ENCODE measurements around the gene AP3B1. TPM values are rescaled to one million over a fixed set of nuclear protein-coding genes. Genes with fewer than 3 reads are reported as not detected.

Gene AP3B1
- total RNA-seq, 6 experiments from 2014 or later, result 11.4 to 17.9 (median 12.9) TPM

DNA sequence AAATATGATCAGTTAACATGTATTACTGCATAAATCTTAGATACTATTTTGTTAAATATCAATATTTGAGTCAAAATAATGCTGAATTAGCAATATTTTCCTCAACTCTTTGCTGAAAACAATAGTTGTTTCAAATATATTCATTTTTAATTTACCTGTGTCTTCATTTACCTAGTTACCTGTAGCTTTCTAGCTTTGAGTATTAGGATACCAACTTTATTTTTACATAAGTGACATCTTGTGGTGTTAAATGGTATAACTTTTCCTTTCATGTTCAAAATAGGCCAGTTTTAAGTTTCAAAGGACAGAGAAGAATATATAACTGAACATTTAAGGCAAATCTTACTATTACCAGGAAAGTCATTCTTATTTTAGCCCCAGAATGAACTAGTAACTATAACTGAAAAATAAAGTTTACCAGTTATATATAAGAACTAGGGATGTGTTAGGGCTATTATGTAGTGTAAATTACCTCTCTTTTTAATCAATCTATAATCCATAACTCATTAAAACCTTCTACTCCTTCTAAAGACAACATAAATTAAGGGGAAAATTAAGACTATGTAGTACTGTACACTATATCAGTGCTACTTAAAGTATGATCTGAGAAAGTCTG lies 25.3 kb downstream of the AP3B1 start:
- no peaks in the 10 kb centered on the region for H3K9me3 ChIP-seq
- TF ChIP-seq, protein P1, sequence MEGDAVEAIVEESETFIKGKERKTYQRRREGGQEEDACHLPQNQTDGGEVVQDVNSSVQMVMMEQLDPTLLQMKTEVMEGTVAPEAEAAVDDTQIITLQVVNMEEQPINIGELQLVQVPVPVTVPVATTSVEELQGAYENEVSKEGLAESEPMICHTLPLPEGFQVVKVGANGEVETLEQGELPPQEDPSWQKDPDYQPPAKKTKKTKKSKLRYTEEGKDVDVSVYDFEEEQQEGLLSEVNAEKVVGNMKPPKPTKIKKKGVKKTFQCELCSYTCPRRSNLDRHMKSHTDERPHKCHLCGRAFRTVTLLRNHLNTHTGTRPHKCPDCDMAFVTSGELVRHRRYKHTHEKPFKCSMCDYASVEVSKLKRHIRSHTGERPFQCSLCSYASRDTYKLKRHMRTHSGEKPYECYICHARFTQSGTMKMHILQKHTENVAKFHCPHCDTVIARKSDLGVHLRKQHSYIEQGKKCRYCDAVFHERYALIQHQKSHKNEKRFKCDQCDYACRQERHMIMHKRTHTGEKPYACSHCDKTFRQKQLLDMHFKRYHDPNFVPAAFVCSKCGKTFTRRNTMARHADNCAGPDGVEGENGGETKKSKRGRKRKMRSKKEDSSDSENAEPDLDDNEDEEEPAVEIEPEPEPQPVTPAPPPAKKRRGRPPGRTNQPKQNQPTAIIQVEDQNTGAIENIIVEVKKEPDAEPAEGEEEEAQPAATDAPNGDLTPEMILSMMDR (IDR thresholded peaks at IDR 0.05), result peak; percentile 53 to 62 (median 56)
- TF ChIP-seq POLR2A (IDR thresholded peaks at IDR 0.05), result no peak
- DNase-seq (no peak), ATAC-seq (peak; percentile 58 to 75 (median 64))
- H3K4me3 ChIP-seq, result no peak overlapping the region
- intact Hi-C loops (cut with DNase I), result no loop called here
- H3K4me1 ChIP-seq, result no peaks in the 10 kb centered on the region
- H3K27ac ChIP-seq, result no peak overlapping the region
- H3K27me3 ChIP-seq, result no peaks in the 10 kb centered on the region
- no peaks in the 10 kb centered on the region for H3K36me3 ChIP-seq

DNA sequence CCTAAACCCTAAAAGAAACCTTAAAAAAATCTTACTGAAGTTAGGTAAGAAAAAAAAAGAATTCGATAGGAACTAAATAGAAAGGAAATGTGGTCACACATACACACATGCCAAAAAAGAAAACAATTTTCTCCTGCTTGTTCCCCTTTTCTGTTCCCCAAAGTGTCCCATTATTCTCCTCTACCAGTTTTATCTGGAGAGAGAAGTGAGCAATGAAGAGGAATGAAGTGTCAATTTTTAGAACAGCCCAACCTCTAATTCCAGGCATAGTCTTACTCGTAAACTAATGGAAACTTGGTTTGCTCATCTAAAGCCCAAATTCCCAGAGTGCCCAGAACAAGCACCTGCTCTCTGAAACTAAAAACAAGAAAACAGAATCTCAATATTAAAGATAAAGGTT lies 26.1 kb downstream of the AP3B1 start:
- TF ChIP-seq, protein P1 (IDR thresholded peaks at IDR 0.05), result no peak
- no peak for TF ChIP-seq POLR2A (IDR thresholded peaks at IDR 0.05)
- no peaks in the 10 kb centered on the region for H3K27me3 ChIP-seq
- peak in 1 of 4 donors; percentile 33 for ATAC-seq
- no peak overlapping the region for H3K4me3 ChIP-seq
- no peaks in the 10 kb centered on the region for H3K9me3 ChIP-seq
- no peak overlapping the region for H3K27ac ChIP-seq
- no peak for DNase-seq
- no peaks in the 10 kb centered on the region for H3K4me1 ChIP-seq
- WGBS (ENCODE audit: insufficient coverage, low coverage, low lambda C conversion rate, missing lambda C conversion rate), result 59% methylated on average over 2 of the region's 2 CpGs
- H3K36me3 ChIP-seq, result peaks cover 0 to 3% (median 0%) of the 10 kb centered on the region in 4 donors
- intact Hi-C loops (cut with DNase I), result no loop called here

DNA sequence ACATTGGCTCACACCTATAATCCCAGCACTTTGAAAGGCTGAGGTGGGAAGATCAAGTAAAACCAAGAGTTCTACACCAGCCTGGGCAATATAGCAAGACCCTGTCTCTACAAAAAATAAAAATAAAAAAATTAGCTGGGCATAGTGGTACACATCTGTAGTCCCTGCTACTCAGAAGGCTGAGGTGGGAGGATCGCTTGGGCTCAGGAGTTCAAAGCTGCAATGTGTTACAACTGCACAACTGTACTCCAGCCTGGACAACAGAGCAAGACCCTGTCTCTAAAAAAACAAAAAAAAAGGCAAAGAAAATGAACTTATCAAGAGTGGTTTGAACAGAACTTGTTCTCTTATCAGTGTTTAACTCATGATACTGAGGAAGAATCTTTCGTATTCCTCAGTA lies 29.3 kb downstream of the AP3B1 start:
- DNase-seq (no peak), ATAC-seq (no peak)
- 95% methylated on average over 2 of the region's 2 CpGs for WGBS (ENCODE audit: insufficient coverage, low coverage, low lambda C conversion rate, missing lambda C conversion rate)
- Histone ChIP-seq H3K4me3 (no peak overlapping the region), H3K9me3 (no peaks in the 10 kb centered on the region), H3K27me3 (no peaks in the 10 kb centered on the region), H3K36me3 (peaks cover 0 to 3% (median 0%) of the 10 kb centered on the region in 4 donors), H3K27ac (no peak overlapping the region), H3K4me1 (no peaks in the 10 kb centered on the region)
- TF ChIP-seq, protein P1 (IDR thresholded peaks at IDR 0.05), result no peak
- no peak for TF ChIP-seq POLR2A (IDR thresholded peaks at IDR 0.05)
- intact Hi-C loops (cut with DNase I), result no loop called here

DNA sequence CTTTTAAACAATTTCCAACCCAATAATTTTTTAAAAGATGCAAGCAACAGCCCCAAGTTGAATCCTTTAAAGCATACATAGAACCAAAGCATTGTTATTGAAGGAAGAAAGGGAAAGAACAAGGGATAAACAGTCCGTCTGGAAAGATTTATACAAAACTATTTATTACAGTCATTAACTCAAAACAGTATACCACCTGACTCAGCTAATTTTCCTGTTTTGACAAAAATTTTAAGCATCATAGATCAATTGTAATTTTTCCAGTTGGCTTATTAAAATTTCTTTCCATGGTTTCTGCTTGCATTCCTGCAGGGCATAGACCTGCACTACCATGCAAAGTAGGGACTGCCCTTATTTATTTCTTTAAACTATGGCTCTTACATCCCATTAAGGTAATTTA lies 29.9 kb downstream of the AP3B1 start:
- 100% methylated on average over 1 of the region's 1 CpG for WGBS (ENCODE audit: insufficient coverage, low coverage, low lambda C conversion rate, missing lambda C conversion rate)
- Histone ChIP-seq H3K36me3 (peaks cover 0 to 3% (median 0%) of the 10 kb centered on the region in 4 donors), H3K27ac (no peak overlapping the region), H3K4me1 (no peaks in the 10 kb centered on the region), H3K27me3 (no peaks in the 10 kb centered on the region), H3K4me3 (no peak overlapping the region), H3K9me3 (no peaks in the 10 kb centered on the region)
- TF ChIP-seq, protein P1 (IDR thresholded peaks at IDR 0.05), result no peak
- no peak for TF ChIP-seq POLR2A (IDR thresholded peaks at IDR 0.05)
- DNase-seq (no peak), ATAC-seq (no peak)
- intact Hi-C loops (cut with DNase I), result no loop called here

DNA sequence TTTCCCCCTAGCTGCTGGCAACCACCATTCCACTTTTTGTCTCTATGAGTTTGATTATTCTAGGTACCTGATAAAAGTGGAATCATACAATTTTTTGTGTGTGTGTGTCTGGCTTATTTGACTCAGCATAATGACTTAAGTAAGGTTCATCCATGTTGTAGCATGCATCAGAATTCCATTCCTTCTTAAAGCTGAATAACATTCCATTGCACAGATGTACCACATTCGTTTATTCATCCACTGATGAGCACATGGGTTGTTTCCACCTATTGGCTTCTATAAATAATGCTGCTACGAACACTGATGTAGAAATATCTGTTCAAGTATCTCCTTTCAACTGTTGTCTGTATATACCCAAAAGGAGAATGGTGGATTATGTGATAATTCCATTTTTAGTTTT lies 33.7 kb downstream of the AP3B1 start:
- DNase-seq (no peak), ATAC-seq (no peak)
- Histone ChIP-seq H3K36me3 (peaks cover 0 to 3% (median 0%) of the 10 kb centered on the region in 4 donors), H3K27me3 (no peaks in the 10 kb centered on the region), H3K27ac (no peak overlapping the region), H3K9me3 (no peaks in the 10 kb centered on the region), H3K4me1 (no peaks in the 10 kb centered on the region), H3K4me3 (no peak overlapping the region)
- WGBS (ENCODE audit: insufficient coverage, low coverage, low lambda C conversion rate, missing lambda C conversion rate), result 94% methylated on average over 2 of the region's 2 CpGs
- intact Hi-C loops (cut with DNase I), result no loop called here
- TF ChIP-seq, protein P1 (IDR thresholded peaks at IDR 0.05), result no peak
- no peak for TF ChIP-seq POLR2A (IDR thresholded peaks at IDR 0.05)
